Upper lobe of right lung (tissue), 1 donor: Measurements from ENCODE around the gene CHAT. TPM values are rescaled to one million over a fixed set of nuclear protein-coding genes. Genes with fewer than 3 reads are reported as not detected.

Experiments
- ATAC-seq: fragments of 200-7000 bp; cut with Tn5 transposase; one replicate; pipeline ENCODE4 v1.9.1; 2020; ENCODE audit warnings: mild to moderate bottlenecking, moderate library complexity
- DNase-seq: peaks from one replicate; pipeline ENCODE4 v3.0.0-alpha.2; 2020
- H3K27ac ChIP-seq: fragments of 200-600 bp; one replicate; pipeline ENCODE4 v1.8.0; 2022
- H3K27me3 ChIP-seq: fragments of 200-600 bp; one replicate; pipeline ENCODE4 v1.8.0; 2022; ENCODE audit warnings: mild to moderate bottlenecking
- H3K36me3 ChIP-seq: fragments of 200-600 bp; one replicate; pipeline ENCODE4 v1.8.0; 2022
- H3K4me1 ChIP-seq: fragments of 200-600 bp; one replicate; pipeline ENCODE4 v1.8.0; 2022
- H3K4me3 ChIP-seq: fragments of 200-600 bp; one replicate; pipeline ENCODE4 v1.8.0; 2022; ENCODE audit warnings: mild to moderate bottlenecking
- H3K9me3 ChIP-seq: fragments of 200-600 bp; one replicate; pipeline ENCODE4 v1.8.0; 2022
- intact Hi-C: fragments of 100-400 bp; cut with DNase I; formaldehyde crosslinking; loops from one replicate; pipeline ENCODE4 v1.11.0; 2022
- total RNA-seq: library from RNA; stranded (reverse); fragmentation: NEBNext Ultra II Directional; extraction: Animal tissue kit (Norgen Biotek cat#: 25700); gene quantifications from one replicate; pipeline ENCODE4 v1.2.1, GENCODE V29; 2021
- TF ChIP-seq, protein P1 (sequence below): fragments of 200-600 bp; IDR thresholded peaks from one replicate; pipeline ENCODE4 v1.8.0; 2022; ENCODE audit warnings: antibody characterized with exemption
- donor health status: DM: no; HTN: yes; CAD: no; lungs with severe emphysema.

CHAT gene
- total RNA-seq, 1 donor from 2014 or later, result not detected

DNA sequence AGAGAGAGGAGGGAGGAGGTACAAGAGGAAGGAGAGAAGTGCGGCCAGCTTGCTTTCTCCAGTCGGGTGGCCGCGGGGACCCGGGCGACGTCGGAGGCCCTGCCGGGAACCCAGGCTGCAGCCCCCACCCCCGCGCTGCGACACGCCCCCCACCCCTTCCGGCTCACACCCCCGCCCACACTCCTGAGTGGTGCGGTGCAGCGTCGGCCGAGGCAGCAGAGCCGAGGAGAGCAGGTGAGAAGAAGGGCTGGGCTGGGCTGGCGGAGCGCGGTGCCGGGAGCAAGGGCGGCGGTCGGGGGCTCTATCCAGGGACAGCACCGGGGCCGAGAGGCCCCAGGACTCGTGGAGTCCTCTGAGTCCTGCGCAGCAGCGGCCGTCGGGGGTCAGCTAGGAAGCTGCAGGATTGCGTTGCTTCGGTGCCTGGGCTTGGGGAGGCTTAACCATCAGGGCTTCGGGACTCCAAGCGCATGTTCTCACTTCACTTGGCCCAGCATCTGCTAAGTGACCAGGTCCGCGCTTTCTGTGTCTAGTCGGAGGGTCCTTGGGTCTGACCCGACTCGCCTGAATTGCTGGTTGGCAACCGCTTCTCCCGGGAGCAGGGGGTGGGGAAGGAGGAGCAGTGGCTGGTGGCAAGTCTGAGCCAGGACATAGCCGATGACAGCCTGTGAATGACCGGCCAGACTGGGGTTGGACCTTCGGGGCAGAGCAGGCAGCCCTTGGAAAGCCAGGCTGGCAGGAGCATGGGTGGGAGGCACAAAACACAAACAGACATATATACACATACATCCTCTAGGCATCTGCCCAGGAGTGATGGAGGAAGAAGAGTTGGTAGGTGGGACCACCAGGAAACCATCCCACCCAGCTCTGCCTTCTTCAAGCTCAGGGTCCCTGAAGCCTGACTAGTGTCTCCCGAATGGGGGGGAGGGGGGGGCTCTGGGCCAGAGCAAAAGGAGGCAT, 683 bp downstream of the CHAT start:
- ATAC-seq, result no peak
- intact Hi-C loops, result no loop called here
- Histone ChIP-seq H3K27ac (no peak overlapping the region), H3K4me1 (no peaks in the 10 kb centered on the region), H3K27me3 (peaks cover 91% of the 10 kb centered on the region), H3K36me3 (no peaks in the 10 kb centered on the region), H3K4me3 (no peak overlapping the region), H3K9me3 (no peaks in the 10 kb centered on the region)
- TF ChIP-seq, protein P1, sequence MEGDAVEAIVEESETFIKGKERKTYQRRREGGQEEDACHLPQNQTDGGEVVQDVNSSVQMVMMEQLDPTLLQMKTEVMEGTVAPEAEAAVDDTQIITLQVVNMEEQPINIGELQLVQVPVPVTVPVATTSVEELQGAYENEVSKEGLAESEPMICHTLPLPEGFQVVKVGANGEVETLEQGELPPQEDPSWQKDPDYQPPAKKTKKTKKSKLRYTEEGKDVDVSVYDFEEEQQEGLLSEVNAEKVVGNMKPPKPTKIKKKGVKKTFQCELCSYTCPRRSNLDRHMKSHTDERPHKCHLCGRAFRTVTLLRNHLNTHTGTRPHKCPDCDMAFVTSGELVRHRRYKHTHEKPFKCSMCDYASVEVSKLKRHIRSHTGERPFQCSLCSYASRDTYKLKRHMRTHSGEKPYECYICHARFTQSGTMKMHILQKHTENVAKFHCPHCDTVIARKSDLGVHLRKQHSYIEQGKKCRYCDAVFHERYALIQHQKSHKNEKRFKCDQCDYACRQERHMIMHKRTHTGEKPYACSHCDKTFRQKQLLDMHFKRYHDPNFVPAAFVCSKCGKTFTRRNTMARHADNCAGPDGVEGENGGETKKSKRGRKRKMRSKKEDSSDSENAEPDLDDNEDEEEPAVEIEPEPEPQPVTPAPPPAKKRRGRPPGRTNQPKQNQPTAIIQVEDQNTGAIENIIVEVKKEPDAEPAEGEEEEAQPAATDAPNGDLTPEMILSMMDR, result no peak
- DNase-seq, result peak; percentile 64

DNA sequence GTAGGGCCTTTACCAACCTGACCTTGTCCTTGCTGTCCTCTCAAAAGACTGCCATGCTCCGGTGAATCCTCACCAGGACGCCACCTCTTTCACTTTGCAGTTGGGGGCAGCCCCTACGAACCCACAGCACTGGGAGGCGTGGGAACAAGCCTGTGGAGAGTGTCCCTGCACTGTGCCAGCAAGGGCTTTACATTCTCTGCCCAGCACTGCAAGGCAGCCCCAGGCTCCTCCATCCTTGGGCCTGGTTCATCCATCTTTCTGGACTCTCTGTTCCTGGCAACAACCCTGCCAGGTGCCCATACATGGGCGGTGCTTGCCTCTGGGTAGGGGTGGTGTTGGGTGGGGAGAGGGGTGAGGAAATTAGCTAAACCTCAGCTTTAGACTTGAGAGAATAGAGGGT, 1.4 kb downstream of the CHAT start:
- intact Hi-C loops, result no loop called here
- ATAC-seq (no peak), DNase-seq (peak; percentile 25)
- TF ChIP-seq, protein P1, result no peak
- H3K4me1 ChIP-seq, result no peaks in the 10 kb centered on the region
- no peaks in the 10 kb centered on the region for H3K36me3 ChIP-seq
- H3K9me3 ChIP-seq, result no peaks in the 10 kb centered on the region
- H3K4me3 ChIP-seq, result no peak overlapping the region
- peaks cover 91% of the 10 kb centered on the region for H3K27me3 ChIP-seq
- H3K27ac ChIP-seq, result no peak overlapping the region

DNA sequence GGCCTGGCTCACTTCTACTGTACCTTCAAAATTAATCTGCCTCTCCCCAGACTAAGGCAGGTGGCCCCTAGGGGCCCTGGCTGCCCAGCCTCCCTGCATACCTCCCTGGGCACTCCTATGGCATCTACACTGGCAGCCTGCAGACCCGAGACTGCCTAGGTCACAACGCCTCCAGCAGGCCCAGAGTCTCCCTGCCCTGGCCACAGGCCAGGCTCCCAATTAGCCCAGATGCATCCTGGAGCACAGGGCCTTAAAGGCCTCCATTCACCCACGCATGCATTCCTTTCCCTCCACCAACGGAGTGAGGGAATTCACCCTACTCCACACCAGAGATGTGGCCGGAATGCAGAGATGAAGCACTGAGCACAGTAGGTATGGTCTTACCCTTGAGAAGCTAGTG, 1.9 kb downstream of the CHAT start:
- no peaks in the 10 kb centered on the region for H3K36me3 ChIP-seq
- H3K27me3 ChIP-seq, result peaks cover 87% of the 10 kb centered on the region
- peak; percentile 44 for DNase-seq
- TF ChIP-seq, protein P1, result no peak
- no peak overlapping the region for H3K27ac ChIP-seq
- no peak for ATAC-seq
- H3K4me3 ChIP-seq, result no peak overlapping the region
- intact Hi-C loops, result no loop called here
- no peaks in the 10 kb centered on the region for H3K9me3 ChIP-seq
- no peaks in the 10 kb centered on the region for H3K4me1 ChIP-seq

DNA sequence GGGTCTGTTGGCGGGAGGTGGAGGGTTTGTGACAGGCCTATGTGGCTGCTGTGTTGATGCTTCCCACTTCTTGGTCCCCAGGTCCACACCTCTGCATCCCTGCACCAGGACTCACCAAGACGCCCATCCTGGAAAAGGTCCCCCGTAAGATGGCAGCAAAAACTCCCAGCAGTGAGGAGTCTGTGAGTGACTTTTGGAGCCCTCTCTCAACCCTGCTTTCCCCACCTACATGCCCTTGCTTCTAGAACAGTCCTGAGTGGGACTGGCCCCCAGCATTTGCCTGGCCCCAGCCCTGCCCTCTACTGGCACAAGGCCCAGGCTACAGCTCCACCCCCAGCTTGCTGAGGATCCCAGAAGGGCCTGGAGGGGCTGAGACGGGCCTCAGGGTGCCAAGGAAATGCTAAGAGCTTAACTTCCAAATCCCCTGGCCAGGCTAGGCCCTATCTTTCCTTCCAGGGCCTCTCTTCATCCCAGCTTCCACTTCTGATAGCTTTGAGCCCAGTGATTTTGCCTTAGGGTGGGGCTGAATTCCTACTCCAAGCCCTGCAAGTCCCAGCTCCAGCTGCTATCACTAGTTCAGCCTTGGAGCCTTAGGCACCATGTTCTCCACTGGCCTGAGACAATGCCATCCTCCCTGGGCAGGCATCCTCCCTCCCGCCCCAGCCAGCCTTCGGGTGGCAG, 2.7 kb downstream of the CHAT start:
- TF ChIP-seq, protein P1, result no peak
- Histone ChIP-seq H3K27ac (no peak overlapping the region), H3K4me3 (no peak overlapping the region), H3K36me3 (no peaks in the 10 kb centered on the region), H3K4me1 (no peaks in the 10 kb centered on the region), H3K27me3 (peaks cover 79% of the 10 kb centered on the region), H3K9me3 (no peaks in the 10 kb centered on the region)
- no peak for ATAC-seq
- intact Hi-C loops, result no loop called here
- peak; percentile 8 for DNase-seq

DNA sequence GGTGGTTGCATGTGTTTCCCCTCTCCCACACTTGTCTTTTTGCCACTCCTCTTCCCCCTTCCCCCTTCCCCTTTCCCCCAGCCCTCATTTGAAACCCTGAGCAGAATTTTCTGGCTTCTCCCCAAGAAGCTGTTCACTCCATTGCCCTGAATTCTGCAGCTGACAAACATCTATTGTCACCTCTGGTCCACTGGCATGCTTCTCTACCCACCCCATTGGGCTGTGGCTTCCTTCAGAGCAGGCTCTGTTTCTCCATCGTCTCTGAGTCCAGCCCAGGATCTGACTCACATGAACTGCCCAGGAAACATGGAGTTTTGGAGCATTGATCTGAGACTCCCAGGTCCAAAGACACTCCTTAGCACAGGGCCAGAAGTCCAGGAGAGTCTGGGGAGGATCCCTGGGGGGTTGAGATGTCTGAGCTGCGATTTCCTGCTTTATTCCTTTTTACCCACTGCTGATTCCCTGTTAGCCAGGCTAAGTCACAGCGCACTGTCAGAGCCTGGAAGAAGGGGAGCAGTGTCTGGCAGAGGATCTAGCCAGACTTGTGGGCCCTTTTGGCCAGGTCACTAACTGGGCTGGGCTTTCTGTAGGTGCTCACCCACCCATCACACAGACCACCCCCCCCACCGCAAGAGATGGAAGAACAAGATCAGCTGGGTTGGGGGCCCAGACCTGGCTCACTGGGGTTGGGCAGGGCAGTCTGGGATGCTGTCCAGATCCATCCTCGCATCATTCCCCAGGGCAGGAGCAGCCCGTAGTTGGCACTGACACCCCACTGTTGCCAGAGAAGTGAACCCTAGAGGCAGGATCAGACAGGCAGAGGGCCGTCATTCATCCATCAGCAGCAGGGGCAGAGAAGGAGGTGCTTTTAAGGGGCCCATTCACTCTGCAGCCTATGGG, 3.5 kb downstream of the CHAT start:
- peak; percentile 46 for DNase-seq
- Histone ChIP-seq H3K27me3 (peaks cover 71% of the 10 kb centered on the region), H3K27ac (no peak overlapping the region), H3K4me1 (no peaks in the 10 kb centered on the region), H3K4me3 (no peak overlapping the region), H3K36me3 (no peaks in the 10 kb centered on the region), H3K9me3 (no peaks in the 10 kb centered on the region)
- intact Hi-C loops, result no loop called here
- no peak for ATAC-seq
- TF ChIP-seq, protein P1, result no peak
